Sigmoid colon (tissue), 7 donors: ENCODE data around the gene TUBG2. TPM values are rescaled to one million over a fixed set of nuclear protein-coding genes. Genes with fewer than 3 reads are reported as not detected.

Source experiments
- DNase-seq: peaks from one replicate; pipeline ENCODE4 v3.0.0-alpha.2; 2019
- H3K27ac ChIP-seq, 4 donors: fragments of 200-600 bp; sonication (generic); one replicate each; pipeline ENCODE4 v1.5.1; 2016 to 2019; ENCODE audit warnings: mild to moderate bottlenecking in 1 of 4
- H3K27me3 ChIP-seq, 3 donors: fragments of 200-600 bp; sonication (generic); one replicate each; pipeline ENCODE4 v1.5.1; 2019; ENCODE audit warnings: mild to moderate bottlenecking in 1 of 3
- H3K36me3 ChIP-seq, 4 donors: fragments of 200-600 bp; sonication (generic); one replicate each; pipeline ENCODE4 v1.5.1; 2016 to 2019
- H3K4me1 ChIP-seq, 4 donors: fragments of 200-600 bp; sonication (generic); one replicate each; pipeline ENCODE4 v1.5.1; 2017 to 2019
- H3K4me3 ChIP-seq, 4 donors: fragments of 200-600 bp; sonication (generic); one replicate each; pipeline ENCODE4 v1.5.1; 2017 to 2019; ENCODE audit warnings: mild to moderate bottlenecking in 2 of 4, moderate library complexity in 1 of 4
- H3K9me3 ChIP-seq, 4 donors: fragments of 200-600 bp in 3 of 4; sonication (generic) in 3 of 4; one replicate each; pipeline versions ENCODE4 v1.5.1 to v1.6.1; 2013 to 2019
- EP300 ChIP-seq, 4 donors: sonication (generic); formaldehyde crosslinking; IDR thresholded peaks; one replicate each; pipeline ENCODE4 v1.6.1; 2017; ENCODE audit warnings: antibody characterized with exemption in 4 of 4
- POLR2A ChIP-seq, 2 donors: fragments of 450-650 bp; IDR thresholded peaks; one replicate each; pipeline ENCODE4 v1.6.1; 2016; ENCODE audit warnings: antibody characterized with exemption in 2 of 2, mild to moderate bottlenecking in 2 of 2, moderate library complexity in 2 of 2
- POLR2AphosphoS5 ChIP-seq, 4 donors: sonication (generic); formaldehyde crosslinking; IDR thresholded peaks; one replicate each; pipeline ENCODE4 v1.6.1; 2017; ENCODE audit warnings: antibody characterized with exemption in 4 of 4
- WGBS, 2 donors: extraction: QIAGEN DNeasy Blood & Tissue Kit; methylation state at CpG; one replicate each; pipeline ENCODE4 v1.1.7; 2013; 5-methylcytosine and 5-hydroxymethylcytosine counted together
- intact Hi-C: fragments of 100-400 bp; cut with DNase I; formaldehyde crosslinking; loops from one replicate; pipeline ENCODE4 v1.15.1; 2023
- polyA plus RNA-seq, 3 donors: library from polyadenylated mRNA; stranded (reverse); fragments of 200-250 nt; gene quantifications; one replicate each; pipeline ENCODE4 v1.2.3, GENCODE V29; 2013
- total RNA-seq, 4 donors: library from RNA; depleted of rRNA; stranded (reverse); fragments of >200 nt; gene quantifications; one replicate each; pipeline ENCODE4 v1.1.0, GENCODE V29; 2016
- TF ChIP-seq, protein P1 (sequence below), 4 experiments: fragments of 450-650 bp in 3 of 4; fragments of 200-600 bp in 1 of 4; IDR thresholded peaks; one replicate each; pipeline ENCODE4 v1.5.1; 2016 to 2019; ENCODE audit warnings: antibody characterized with exemption in 4 of 4, mild to moderate bottlenecking in 3 of 4, moderate library complexity in 2 of 4
- donor health status: healthy with polysubstance abuse.
- donor health status: Bipolar disorder and iron deficiency.
- donor health status: healthy.

Gene TUBG2
- total and polyA plus RNA-seq, 7 donors, result 1.2 to 57.3 (median 28.0) TPM

DNA sequence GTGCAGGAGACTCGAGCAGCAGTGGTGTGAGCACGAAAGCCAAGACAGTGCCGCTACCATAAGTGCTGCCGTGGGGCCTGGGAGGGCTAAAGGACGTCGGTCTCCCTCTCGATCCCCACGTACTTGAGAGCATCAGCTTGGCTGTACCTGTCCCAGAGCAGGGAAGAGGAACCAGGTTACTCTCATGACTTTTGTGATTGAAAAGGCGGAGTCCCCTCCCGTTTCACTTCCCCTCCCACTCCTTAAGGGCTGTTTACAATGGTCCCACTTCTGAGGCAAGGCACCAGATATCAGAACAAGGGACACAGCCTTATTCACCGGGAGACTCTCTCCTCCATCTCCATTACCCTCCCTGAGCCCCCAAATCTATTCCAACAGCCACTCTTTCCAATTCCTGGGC is 43.4 kb downstream of the TUBG2 start:
- no peaks in the 10 kb centered on the region for H3K9me3 ChIP-seq
- peaks cover 0 to 14% (median 12%) of the 10 kb centered on the region in 4 donors for H3K4me1 ChIP-seq
- intact Hi-C loops, result no loop called here
- no peak overlapping the region for H3K4me3 ChIP-seq
- 87 to 89% methylated on average over 11 of the region's 11 CpGs for WGBS, 2 donors
- H3K27me3 ChIP-seq, result no peaks in the 10 kb centered on the region
- H3K36me3 ChIP-seq, result peaks cover 44 to 87% (median 62%) of the 10 kb centered on the region in 4 donors
- no peak for DNase-seq
- TF ChIP-seq POLR2A (IDR thresholded peaks at IDR 0.05), result no peak
- no peak for TF ChIP-seq EP300 (IDR thresholded peaks at IDR 0.05)
- TF ChIP-seq, protein P1, sequence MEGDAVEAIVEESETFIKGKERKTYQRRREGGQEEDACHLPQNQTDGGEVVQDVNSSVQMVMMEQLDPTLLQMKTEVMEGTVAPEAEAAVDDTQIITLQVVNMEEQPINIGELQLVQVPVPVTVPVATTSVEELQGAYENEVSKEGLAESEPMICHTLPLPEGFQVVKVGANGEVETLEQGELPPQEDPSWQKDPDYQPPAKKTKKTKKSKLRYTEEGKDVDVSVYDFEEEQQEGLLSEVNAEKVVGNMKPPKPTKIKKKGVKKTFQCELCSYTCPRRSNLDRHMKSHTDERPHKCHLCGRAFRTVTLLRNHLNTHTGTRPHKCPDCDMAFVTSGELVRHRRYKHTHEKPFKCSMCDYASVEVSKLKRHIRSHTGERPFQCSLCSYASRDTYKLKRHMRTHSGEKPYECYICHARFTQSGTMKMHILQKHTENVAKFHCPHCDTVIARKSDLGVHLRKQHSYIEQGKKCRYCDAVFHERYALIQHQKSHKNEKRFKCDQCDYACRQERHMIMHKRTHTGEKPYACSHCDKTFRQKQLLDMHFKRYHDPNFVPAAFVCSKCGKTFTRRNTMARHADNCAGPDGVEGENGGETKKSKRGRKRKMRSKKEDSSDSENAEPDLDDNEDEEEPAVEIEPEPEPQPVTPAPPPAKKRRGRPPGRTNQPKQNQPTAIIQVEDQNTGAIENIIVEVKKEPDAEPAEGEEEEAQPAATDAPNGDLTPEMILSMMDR (IDR thresholded peaks at IDR 0.05), result no peak
- no peak for TF ChIP-seq POLR2AphosphoS5 (IDR thresholded peaks at IDR 0.05)
- no peak overlapping the region for H3K27ac ChIP-seq

DNA sequence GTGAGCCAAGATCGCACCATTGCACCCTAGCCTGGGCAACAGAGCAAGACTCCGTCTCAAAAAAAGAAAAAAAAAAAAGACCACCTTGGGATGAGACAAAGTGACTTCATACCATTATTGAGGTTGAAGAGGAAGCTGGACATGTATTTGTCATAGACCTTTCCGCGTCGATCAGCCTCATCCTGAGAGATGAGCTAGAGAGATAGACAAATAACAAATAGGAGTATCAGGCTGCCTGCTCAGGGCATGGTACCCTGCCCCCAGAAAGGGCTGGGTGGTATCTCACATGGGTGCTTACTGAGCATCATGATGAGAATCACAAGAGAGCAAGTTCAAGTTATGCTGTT is 45.4 kb downstream of the TUBG2 start:
- no peak for DNase-seq
- Histone ChIP-seq H3K36me3 (peaks cover 62 to 100% (median 78%) of the 10 kb centered on the region in 4 donors), H3K9me3 (no peaks in the 10 kb centered on the region), H3K4me3 (no peak overlapping the region), H3K27ac (no peak overlapping the region), H3K4me1 (peaks cover 0 to 3% (median under 1%) of the 10 kb centered on the region in 4 donors), H3K27me3 (no peaks in the 10 kb centered on the region)
- WGBS, 2 donors, result 88 to 96% methylated on average over 5 of the region's 5 CpGs
- TF ChIP-seq, protein P1 (IDR thresholded peaks at IDR 0.05), result no peak
- no peak for TF ChIP-seq POLR2A (IDR thresholded peaks at IDR 0.05)
- no peak for TF ChIP-seq POLR2AphosphoS5 (IDR thresholded peaks at IDR 0.05)
- no peak for TF ChIP-seq EP300 (IDR thresholded peaks at IDR 0.05)
- intact Hi-C loops, result no loop called here

GRCh38 chr17:42704837-42705494 is 45.9 kb downstream of the TUBG2 start:
- DNase-seq, result no peak
- intact Hi-C loops, result no loop called here
- peaks cover 62 to 100% (median 83%) of the 10 kb centered on the region in 4 donors for H3K36me3 ChIP-seq

DNA sequence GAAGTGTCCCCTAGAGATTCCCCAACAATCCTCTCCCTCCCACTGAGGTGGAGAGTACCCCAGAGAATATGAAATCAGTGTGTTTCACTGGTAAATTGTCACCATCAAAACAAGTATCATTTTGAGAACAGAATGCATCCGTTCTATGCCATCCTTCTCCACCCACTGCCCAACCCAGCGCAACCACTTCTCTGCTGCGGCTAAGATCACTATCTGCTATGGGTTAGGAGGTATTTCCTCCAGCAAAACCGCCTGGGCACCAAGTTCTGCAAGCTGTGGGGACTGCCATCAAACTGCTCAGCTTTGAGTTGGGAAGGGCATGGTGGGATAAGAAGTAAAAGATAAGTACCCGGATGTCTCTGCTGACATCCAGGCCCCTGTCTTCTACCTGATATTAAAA is 47.6 kb downstream of the TUBG2 start:
- no peak for DNase-seq
- intact Hi-C loops, result no loop called here
- Histone ChIP-seq H3K27me3 (no peaks in the 10 kb centered on the region), H3K9me3 (no peaks in the 10 kb centered on the region), H3K4me3 (no peak overlapping the region), H3K27ac (no peak overlapping the region), H3K36me3 (peaks cover 62 to 100% (median 88%) of the 10 kb centered on the region in 4 donors), H3K4me1 (no peaks in the 10 kb centered on the region)
- WGBS, 2 donors, result 70 to 85% methylated on average over 5 of the region's 5 CpGs
- no peak for TF ChIP-seq EP300 (IDR thresholded peaks at IDR 0.05)
- TF ChIP-seq POLR2A (IDR thresholded peaks at IDR 0.05), result no peak
- TF ChIP-seq, protein P1 (IDR thresholded peaks at IDR 0.05), result no peak
- TF ChIP-seq POLR2AphosphoS5 (IDR thresholded peaks at IDR 0.05), result no peak

More at GRCh38 chr17:42704837-42705494, 45.9 kb downstream of the TUBG2 start:
- no peak overlapping the region for H3K4me3 ChIP-seq
- 70 to 86% methylated on average over 8 of the region's 8 CpGs for WGBS, 2 donors
- H3K27ac ChIP-seq, result no peak overlapping the region
- no peaks in the 10 kb centered on the region for H3K27me3 ChIP-seq
- TF ChIP-seq, protein P1 (IDR thresholded peaks at IDR 0.05), result no peak
- no peak for TF ChIP-seq EP300 (IDR thresholded peaks at IDR 0.05)
- no peak for TF ChIP-seq POLR2A (IDR thresholded peaks at IDR 0.05)
- TF ChIP-seq POLR2AphosphoS5 (IDR thresholded peaks at IDR 0.05), result no peak
- no peaks in the 10 kb centered on the region for H3K9me3 ChIP-seq
- H3K4me1 ChIP-seq, result no peaks in the 10 kb centered on the region

DNA sequence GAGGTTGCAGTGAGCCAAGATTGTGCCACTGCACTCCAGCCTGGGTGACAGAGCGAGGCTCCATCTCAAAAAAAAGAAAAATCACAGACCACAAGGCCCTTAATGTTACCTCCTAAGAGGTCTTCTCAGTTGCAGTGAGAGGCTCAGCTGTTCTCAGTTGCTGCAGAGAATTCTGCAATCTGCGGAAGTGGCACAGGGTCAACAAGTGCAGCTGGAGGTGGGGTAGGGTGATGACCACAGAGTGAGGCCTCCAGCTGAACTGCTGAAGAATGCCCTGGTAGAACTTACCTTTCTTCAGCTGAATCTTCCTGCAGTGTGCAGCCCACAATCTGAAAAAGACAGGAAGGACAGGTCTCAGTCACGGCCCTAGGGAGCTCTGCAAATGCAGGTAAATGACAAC is 49.5 kb downstream of the TUBG2 start:
- Histone ChIP-seq H3K9me3 (no peaks in the 10 kb centered on the region), H3K4me3 (no peak overlapping the region), H3K27me3 (no peaks in the 10 kb centered on the region), H3K27ac (no peak overlapping the region), H3K36me3 (peaks cover 56 to 100% (median 83%) of the 10 kb centered on the region in 4 donors), H3K4me1 (no peaks in the 10 kb centered on the region)
- intact Hi-C loops, result no loop called here
- TF ChIP-seq POLR2A (IDR thresholded peaks at IDR 0.05), result no peak
- no peak for TF ChIP-seq EP300 (IDR thresholded peaks at IDR 0.05)
- TF ChIP-seq, protein P1 (IDR thresholded peaks at IDR 0.05), result no peak
- no peak for TF ChIP-seq POLR2AphosphoS5 (IDR thresholded peaks at IDR 0.05)
- no peak for DNase-seq
- 96 to 98% methylated on average over 3 of the region's 3 CpGs for WGBS, 2 donors
